HUES64 (cell line): ENCODE results near the gene PPM1M.
A peak's percentile ranks its signal among the peaks of the same experiment; 100 is the strongest.

ENCODE experiments used
- H3K27ac ChIP-seq: 2 replicates; pipeline ENCODE4 v1.7.0; 2013; ENCODE audit warnings: low read depth, low read length, inconsistent platforms
- H3K27me3 ChIP-seq: 2 replicates; pipeline ENCODE4 v1.6.1; 2013; ENCODE audit warnings: mild to moderate bottlenecking, low read length; ENCODE audit not compliant: insufficient read depth
- H3K36me3 ChIP-seq: 2 replicates; pipeline ENCODE4 v1.6.1; 2013; ENCODE audit warnings: mild to moderate bottlenecking, low read length; ENCODE audit not compliant: insufficient read depth
- H3K4me1 ChIP-seq: 2 replicates; pipeline ENCODE4 v1.6.1; 2013; ENCODE audit warnings: mild to moderate bottlenecking, low read length, moderate library complexity; ENCODE audit not compliant: insufficient read depth
- H3K4me3 ChIP-seq: 2 replicates; pipeline ENCODE4 v1.5.1; 2013; ENCODE audit warnings: mild to moderate bottlenecking, low read length, moderate library complexity
- H3K9ac ChIP-seq: 2 replicates; pipeline ENCODE4 v1.6.1; 2013; ENCODE audit warnings: mild to moderate bottlenecking, low read depth, low read length
- H3K9me3 ChIP-seq: 2 replicates; pipeline ENCODE4 v1.6.1; 2013; ENCODE audit warnings: low read depth, low read length; ENCODE audit not compliant: insufficient read depth
- WGBS: fragments of 150-250, 120-280 bp; methylation state at CpG from one replicate; pipeline ENCODE4 v1.1.7; 2013; ENCODE audit warnings: missing lambda C conversion rate; 5-methylcytosine and 5-hydroxymethylcytosine counted together

PPM1M gene

DNA sequence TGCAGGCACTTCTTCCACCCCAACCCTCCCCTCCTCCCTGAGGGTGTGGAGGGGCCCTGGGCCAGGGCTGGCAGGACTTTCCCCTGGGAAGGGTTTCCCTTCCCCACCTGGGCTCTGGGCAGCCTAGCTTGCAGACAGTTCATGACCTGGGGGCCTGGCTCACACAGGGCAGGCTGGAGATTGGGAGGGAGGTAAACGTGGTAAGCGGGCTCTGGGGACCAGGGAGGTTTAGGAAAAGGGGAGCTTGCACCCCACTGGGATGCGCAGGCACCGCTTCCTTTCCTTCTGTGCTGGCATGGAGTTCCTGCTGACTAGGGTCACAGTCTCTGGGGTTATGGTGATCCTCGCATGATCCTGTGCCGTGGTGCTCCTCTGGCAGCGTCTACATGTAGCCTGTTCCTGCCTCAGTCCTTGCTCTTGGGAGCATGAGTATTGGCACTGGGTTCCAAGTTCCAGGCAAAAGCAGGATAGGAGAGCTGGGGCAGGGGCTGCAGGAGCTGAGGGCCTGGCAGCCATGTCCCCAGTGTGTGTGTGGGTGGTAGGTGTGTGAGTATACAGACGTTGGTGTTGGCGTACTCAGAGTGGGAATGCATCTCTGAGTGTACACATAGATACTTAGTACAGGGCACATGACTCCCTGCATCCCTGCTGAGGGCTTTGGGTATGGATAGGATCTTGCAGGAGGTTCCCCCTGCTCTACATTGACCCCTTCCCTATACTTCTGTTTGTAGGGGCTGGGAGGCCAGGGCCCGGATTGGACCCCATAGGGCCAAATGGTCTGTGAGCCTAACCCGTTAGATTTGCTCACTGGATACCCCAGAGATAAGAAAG is 49.0 kb downstream of the PPM1M start:
- no peak overlapping the region for H3K27ac ChIP-seq
- H3K4me3 ChIP-seq: no peak overlapping the region
- H3K36me3 ChIP-seq: no peaks in the 10 kb centered on the region
- H3K9me3 ChIP-seq: no peaks in the 10 kb centered on the region
- H3K4me1 ChIP-seq: peaks cover 13% of the 10 kb centered on the region
- H3K9ac ChIP-seq: no peak overlapping the region
- H3K27me3 ChIP-seq: no peaks in the 10 kb centered on the region
- 81% methylated on average over 11 of the region's 11 CpGs for WGBS

DNA sequence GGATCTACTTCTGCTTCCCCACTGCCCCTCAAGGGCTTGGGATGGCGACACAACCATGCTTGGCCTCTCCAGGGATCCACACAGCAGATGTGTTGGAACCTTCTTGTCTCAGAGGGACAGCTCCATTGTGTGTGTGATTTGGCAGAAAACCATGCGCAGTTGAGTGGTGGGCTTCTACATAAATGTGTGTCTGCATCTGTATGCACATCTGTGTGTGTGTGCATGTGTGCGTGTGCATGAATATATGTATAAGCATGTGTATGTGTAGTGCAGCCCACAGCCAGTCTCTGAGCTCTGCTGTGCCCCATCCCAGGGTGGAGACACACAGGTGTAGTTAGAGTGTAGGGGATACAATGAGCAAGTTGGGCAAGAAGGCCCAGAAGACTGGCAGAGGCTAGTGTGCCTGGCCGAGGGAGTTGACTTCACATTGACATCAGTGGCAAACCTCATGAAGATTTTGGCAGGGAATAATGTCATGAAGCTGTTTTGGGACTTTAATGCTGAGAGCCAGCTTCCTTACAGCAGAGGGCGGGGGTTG is 50.2 kb downstream of the PPM1M start:
- Histone ChIP-seq H3K36me3 (no peaks in the 10 kb centered on the region), H3K27me3 (no peaks in the 10 kb centered on the region), H3K9me3 (no peaks in the 10 kb centered on the region), H3K4me1 (peaks cover 21% of the 10 kb centered on the region), H3K4me3 (no peak overlapping the region), H3K27ac (no peak overlapping the region), H3K9ac (no peak overlapping the region)
- WGBS: 94% methylated on average over 5 of the region's 5 CpGs

GRCh38 chr3:52297242-52298148 is 51.9 kb downstream of the PPM1M start:
- H3K36me3 ChIP-seq: no peaks in the 10 kb centered on the region
- no peaks in the 10 kb centered on the region for H3K9me3 ChIP-seq
- 84% methylated on average over 11 of the region's 11 CpGs for WGBS
- H3K27ac ChIP-seq: no peak overlapping the region
- H3K4me1 ChIP-seq: peaks cover 21% of the 10 kb centered on the region
- H3K9ac ChIP-seq: no peak overlapping the region
- 0 out of 2 replicates have a peak overlapping the region, but pooled peaks have one; percentile 44 for H3K4me3 ChIP-seq
- no peaks in the 10 kb centered on the region for H3K27me3 ChIP-seq

GRCh38 chr3:52298149-52299098 is 52.9 kb downstream of the PPM1M start:
- 27% methylated on average over 17 of the region's 17 CpGs for WGBS
- Histone ChIP-seq H3K4me3 (peak overlapping the region; percentile 44), H3K4me1 (peaks cover 21% of the 10 kb centered on the region), H3K9ac (peak overlapping the region; percentile 51; the same call in 1 of the 2 replicates), H3K9me3 (no peaks in the 10 kb centered on the region), H3K36me3 (no peaks in the 10 kb centered on the region), H3K27me3 (no peaks in the 10 kb centered on the region), H3K27ac (no peak overlapping the region)

GRCh38 chr3:52299247-52299878 is 53.8 kb downstream of the PPM1M start:
- Histone ChIP-seq H3K9me3 (no peaks in the 10 kb centered on the region), H3K27ac (no peak overlapping the region), H3K4me1 (peaks cover 21% of the 10 kb centered on the region), H3K9ac (peak overlapping the region; percentile 10; the same call in 1 of the 2 replicates), H3K36me3 (no peaks in the 10 kb centered on the region), H3K27me3 (no peaks in the 10 kb centered on the region), H3K4me3 (peak overlapping the region; percentile 44)
- WGBS: 19% methylated on average over 10 of the region's 10 CpGs
